Hematopoietic multipotent progenitor cell (in vitro differentiated cells): ENCODE data around the gene DUSP7. TPM values are rescaled to one million over a fixed set of nuclear protein-coding genes. Genes with fewer than 3 reads are reported as not detected.

Experiments used
- DNase-seq, 3 donors: peaks; one replicate each; pipeline ENCODE4 v3.0.0-alpha.2; 2011 to 2015; ENCODE audit warnings: low read depth in 2 of 3, low spot score in 2 of 3
- total RNA-seq: library from RNA; depleted of rRNA; stranded (reverse); fragments of >200 nt; gene quantifications from one replicate; pipeline ENCODE4 v1.2.3, GENCODE V29; 2012

The DUSP7 gene
- total RNA-seq, 1 donor = 25.3 TPM

DNA sequence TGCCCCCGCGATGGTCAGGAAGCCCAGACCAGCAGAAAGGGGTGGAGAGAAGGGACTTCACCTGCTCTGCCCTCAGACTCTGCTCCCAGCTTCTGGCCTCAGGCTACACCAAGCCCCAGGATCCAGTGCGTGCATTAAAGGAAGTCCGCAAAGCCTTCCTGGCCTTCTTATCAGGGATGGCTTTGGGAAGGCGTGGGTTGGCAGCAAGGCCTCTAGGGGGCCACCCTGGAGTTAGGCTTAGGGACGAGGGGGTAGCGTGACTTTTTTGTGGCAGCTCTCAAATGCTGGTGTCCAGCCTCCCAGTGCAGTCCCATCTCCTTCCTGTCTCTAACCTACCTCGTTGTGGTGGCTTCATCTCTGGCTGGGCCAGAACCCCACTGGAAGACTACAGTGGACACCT, 41.8 kb downstream of the DUSP7 start:
- peak in 1 of 3 donors; percentile 16 for DNase-seq

DNA sequence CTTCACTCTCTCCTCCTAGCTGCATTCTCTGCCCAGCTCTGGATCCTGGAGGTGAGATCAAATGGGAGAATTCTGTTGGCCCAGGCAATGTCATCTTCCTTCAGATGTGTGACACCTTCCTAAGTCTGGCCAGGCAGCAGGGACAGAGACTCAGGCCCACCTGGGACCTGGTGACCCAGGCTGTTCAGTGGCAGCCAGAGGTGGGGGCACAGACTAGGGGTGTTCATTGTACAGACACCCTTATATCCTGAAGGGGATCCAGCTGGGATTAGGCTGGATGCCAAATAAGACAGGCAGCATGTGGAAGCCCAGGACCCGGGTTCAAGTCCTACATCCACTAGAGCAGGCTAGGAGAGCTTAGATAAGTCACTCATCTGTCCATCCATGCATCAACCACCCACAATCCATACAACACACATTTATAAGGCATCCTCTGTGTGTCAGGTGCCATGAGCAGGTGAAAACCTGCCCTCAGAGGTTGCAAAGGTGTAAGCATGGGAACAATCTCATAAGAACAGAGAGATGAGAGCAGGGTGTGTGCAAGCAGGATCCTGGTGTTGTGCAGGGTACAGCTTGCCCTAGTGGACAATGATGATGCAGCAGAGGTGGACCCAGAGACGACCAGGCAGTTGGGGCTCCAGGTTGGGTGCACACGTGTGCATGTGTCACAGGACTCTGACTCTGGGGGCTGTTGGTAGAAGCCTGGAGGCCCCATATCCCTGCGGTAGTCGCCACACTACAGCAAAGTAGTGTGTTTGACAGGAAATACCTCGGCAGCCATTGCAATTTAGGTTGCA, 42.4 kb downstream of the DUSP7 start:
- no peak for DNase-seq

DNA sequence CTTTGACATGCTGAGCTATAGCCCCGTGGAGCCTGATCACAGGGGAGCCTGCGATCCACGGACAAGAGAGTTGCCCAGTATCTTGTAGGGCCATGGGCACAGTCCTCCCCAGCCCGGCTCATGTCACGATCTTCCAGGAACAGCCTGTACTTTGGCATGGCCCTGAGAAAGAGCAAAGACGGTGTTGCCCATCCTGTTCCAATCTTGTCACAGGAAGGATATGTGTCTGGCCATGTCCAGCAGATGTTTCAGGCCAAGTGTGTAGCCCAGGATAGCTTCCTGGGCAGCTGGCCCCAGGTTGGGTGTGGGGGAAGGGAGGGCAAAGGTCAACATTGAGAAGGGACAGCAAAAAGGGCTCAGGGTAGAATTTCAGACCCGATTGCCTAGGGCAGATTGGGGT, 43.7 kb downstream of the DUSP7 start:
- DNase-seq = no peak

DNA sequence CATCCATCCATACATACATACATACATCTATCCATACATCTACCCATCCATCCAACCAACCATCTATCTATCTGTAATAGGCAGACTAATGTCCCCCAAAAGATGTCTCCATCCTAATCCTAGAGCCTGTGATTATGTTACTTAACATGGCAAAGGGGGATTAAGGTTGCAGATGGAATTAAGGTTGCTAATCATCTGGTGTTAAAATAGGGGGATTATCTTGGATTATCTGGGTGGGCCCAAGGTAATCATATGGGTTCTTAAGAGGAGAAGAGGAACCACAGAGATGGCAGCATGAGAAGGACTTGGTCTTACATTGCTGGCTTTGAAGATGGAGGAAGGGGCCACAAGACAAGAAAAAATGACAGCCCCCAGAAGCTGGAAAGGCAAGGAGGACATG, 45.9 kb downstream of the DUSP7 start:
- no peak for DNase-seq

DNA sequence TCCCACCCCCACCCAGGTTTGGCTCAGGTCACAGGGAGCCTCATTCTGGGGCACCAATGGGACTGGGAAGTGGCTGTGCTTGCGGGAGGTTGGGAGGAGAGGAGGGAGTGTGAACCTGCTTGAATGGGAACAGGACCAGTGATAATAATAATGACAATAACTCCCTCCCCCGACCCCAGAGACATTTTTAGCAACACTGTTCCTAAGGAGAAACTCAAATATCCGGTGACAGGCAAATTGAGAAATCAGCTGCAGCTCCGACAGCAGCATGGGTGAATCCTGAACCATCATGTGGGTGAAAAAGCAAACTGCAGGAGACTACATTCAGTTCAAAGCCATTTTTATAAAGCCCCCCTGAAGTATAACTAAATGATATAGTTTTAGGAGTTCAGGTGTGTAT, 49.1 kb downstream of the DUSP7 start:
- no peak for DNase-seq

DNA sequence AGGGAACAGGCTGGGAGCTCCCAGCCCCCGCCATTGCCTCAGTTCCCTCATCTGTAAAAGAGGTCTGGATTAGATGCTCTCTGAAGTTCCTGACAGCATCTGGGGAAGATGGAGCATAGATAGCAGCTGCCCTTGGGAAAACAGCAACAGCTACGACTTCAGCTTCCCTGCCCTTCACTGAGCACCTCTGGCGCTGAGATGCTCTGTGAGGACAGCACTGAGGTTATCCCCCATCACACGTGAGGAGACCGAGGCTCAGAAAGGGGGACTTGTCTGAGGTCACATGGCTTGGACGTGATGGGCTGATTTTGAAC, 49.6 kb downstream of the DUSP7 start:
- DNase-seq = no peak

DNA sequence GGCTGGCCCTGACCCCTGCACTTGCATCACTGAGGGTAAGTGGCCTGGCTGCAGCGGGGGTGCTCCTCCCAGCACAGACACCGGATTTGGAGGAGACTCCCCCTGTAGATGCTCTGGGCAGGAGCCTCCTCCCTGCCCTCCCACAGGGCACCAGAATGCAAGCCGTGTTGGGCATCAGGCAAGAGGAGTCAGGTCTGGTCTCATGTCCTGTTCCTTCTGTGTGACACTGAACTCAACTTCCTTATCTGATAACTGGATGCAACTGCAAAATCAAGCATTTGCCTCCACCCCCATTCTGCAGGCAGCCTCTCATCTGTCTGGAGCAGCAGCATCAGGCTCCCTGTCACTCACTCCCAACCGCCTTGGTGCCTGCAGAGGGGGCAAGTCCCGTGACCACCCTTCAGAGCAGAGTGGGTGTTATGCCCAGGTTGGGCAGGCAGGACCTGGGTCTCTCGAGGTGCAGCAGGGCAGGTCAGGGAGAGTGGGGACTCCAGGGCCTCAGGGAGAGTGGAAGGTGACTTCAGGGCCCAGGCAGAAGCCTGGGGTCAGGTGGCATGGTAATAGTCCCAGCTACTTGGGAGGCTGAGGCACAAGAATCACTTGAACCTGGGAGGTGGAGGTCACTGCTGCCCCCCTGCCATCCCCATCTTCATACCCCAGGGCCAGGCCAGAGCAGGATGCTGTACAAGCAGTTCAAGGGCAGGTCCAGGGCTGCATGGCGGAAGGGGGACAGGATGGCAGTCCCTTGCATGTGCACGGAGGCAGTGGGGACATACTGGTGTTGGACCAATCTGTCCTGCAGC, 50.2 kb downstream of the DUSP7 start:
- peak in 1 of 3 donors; percentile 34 for DNase-seq

DNA sequence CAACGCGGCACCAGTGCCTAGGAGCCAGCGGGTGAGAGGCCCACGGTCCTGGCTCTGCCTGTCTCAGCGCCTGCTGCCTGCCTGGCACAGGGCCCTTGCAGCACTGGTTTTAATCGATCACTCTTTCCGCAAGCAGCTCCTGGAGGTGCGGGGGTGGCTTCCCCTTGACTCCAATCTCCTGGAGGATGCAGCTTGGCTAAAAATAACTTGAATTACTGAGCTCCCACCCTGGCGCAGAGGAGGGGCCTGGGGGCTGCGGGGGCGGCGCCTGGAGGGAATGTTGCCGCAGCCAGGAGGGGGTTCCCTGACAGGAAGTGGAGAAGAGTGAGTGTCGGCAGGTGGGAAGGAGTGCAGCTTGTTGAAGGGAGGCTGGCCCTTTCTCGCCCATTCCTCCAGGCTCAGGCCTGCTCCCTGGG, 50.8 kb downstream of the DUSP7 start:
- no peak for DNase-seq

DNA sequence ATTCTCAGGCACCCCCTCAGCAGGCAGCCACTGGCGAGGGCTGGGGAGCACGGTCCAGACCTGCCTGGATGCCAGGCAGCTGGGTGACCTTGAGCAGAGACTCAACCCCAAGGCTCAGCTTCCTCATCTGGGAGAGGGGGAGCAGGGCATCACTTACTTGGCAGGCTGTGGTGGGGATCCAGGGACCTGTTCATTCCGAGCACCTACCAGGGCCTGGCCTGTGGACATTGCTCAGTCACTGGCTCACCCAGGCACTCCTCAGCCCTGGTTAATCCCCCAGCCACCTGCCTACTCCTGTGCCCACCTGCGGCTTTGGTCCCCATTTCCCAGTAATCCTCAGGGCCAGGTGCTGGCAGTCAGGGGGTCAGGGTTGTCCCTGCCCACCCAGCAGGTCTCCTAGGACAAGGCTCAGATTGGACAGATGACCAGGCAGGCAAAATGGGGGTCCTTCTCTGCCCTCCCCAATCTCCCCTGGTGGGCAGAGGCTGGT, 51.4 kb downstream of the DUSP7 start:
- no peak for DNase-seq

DNA sequence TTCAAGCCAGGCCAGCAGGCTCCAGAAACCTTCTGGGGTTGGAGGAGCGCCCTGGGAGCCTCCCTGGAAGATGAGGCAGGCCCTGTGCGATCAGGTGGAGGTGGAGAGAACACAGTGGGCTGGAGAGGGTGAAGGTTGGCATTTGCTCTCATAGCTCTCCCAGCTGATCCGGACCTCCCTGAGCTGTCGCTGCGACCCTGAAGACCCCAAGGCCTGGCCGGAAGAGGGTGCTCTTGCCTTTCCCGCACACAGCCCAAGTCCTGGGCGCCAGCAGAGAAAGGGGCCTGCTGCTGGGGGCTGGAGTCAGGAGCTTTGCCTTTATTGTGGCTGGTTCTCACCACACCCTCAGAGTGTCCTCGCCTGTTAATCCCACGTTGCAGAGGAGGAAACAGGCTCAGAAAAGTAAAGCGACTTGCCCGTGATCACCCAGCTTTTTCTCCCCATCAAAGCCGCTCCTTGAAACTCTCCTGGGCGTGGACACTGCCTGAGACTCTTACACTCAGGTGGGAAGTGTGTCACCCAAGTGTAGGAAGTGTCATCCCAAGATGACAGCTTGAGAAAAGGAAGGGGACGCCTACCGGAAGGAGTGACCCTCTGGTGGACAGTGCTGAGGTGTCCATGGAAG, 52.1 kb downstream of the DUSP7 start:
- DNase-seq = peak in 1 of 3 donors; percentile 45

DNA sequence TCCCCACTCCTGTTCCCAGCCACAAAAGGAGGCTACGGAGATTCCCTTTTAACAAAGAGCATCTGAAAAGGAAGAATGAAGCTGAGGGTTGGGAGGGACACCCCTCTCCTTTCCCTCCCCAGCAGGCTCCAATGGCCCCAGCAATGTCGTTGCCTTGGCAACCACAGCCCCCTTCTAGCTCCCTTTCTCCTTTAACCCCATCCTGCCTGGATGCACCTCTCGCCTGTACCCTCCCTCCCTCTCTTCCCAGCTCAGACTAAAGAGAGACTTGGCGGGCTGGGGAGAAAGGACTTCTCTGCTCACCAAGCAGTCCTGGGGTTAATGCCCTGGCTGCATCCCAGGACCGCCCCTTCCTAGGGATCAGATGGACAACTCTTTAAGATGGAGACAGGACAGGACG, 53.6 kb downstream of the DUSP7 start:
- DNase-seq = no peak

DNA sequence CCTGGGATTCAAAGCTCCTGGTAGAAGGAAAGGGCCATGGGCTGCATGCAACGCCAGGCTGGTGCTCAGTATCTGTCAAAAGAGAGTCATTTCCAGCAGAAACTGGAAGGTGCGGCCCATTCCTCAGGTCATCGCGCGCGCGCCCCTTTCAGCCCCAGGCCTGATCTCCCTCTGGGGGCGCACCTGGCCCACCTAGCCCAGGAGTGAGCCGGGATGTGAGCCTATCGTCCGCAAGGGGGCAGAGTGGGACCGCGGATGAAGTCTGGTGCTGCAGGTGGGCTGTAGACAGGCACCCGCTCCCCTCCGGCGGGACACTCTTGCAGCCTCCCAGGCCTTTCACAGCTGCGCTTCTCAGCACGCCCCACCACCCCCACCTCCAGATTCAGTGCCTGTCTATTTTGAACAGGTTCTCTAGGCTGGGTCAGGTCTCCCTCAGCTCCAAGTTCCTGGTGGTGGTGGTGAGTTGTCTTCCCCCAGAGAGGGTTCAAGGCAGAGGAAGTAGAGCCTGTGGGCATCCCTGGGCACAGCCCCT, 54.9 kb downstream of the DUSP7 start:
- DNase-seq = peak; percentile 79 to 93 (median 85)

DNA sequence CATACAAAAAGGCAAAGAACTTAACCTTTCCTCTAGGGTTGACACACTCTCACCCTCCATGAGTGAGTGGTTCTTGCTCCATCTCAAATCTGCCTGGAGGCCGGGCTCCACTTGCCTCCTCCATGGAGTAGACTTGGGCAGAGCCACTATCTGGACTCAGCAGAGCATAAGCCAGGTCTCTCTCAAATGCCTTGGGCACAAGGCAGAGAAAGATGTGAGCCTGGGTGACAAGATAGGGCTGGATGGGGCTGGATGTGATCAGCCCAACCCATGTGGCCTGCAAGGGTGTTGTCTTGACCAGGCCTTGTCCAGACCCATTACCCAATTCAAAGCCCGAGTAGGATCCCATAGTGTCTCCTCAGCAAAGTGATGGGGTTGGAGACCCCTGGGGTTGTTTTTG, 56.5 kb downstream of the DUSP7 start:
- DNase-seq = no peak

Other genes starting within 250 kb of the DUSP7 start
- gene IQCF2, start 195.0 kb downstream of the DUSP7 start, total RNA-seq = not detected
- 0.27 TPM for gene IQCF5, start 181.0 kb downstream of the DUSP7 start, total RNA-seq
- not detected for gene IQCF1, start 153.2 kb downstream of the DUSP7 start, total RNA-seq
- 32.3 TPM for gene RRP9, start 114.7 kb downstream of the DUSP7 start, total RNA-seq
- gene PARP3, start 114.2 kb downstream of the DUSP7 start, total RNA-seq = 21.8 TPM
- under 0.01 TPM for gene GPR62, start 101.2 kb downstream of the DUSP7 start, total RNA-seq
- 4.0 TPM for gene PCBP4, start 89.1 kb downstream of the DUSP7 start, total RNA-seq
- gene ABHD14B, start 82.5 kb downstream of the DUSP7 start, total RNA-seq = 103 TPM
- 28.5 TPM for gene ABHD14A, start 81.5 kb downstream of the DUSP7 start, total RNA-seq
- gene ACY1, start 73.0 kb downstream of the DUSP7 start, total RNA-seq = 38.0 TPM
- gene RPL29, start 60.7 kb downstream of the DUSP7 start, total RNA-seq = 3,278 TPM
- gene POC1A, start 97.9 kb upstream of the DUSP7 start, total RNA-seq = 6.7 TPM
- 25.6 TPM for gene ALAS1, start 141.6 kb upstream of the DUSP7 start, total RNA-seq
- gene TLR9, start 169.1 kb upstream of the DUSP7 start, total RNA-seq = under 0.01 TPM
- gene TWF2, start 182.6 kb upstream of the DUSP7 start, total RNA-seq = 157 TPM
- gene PPM1M, start 189.2 kb upstream of the DUSP7 start, total RNA-seq = 11.6 TPM
- 62.2 TPM for gene WDR82, start 222.1 kb upstream of the DUSP7 start, total RNA-seq
- 36.6 TPM for gene GLYCTK, start 231.3 kb upstream of the DUSP7 start, total RNA-seq